ENCODE measurements around the gene ABHD8.
A peak's percentile ranks its signal among the peaks of the same experiment; 100 is the strongest.
"Not testable (repeated sequence)": the region's sequence is repeated elsewhere in the genome, so short reads cannot be mapped to it uniquely, and the experiment has no call there.

Gene ABHD8

GRCh38 chr19:17294051-17294891, 9.0 kb downstream of the ABHD8 start:
- no peak for DNase-seq

- DNase-seq = no peak
Observed at GRCh38 chr19:17293605-17294004, 9.6 kb downstream of the ABHD8 start.

- DNase-seq = peak; percentile 85
Observed at GRCh38 chr19:17292301-17293074, 10.7 kb downstream of the ABHD8 start.

- peak; percentile 41 for DNase-seq
Observed at GRCh38 chr19:17289489-17289888, 13.7 kb downstream of the ABHD8 start.

- DNase-seq = no peak
Observed at GRCh38 chr19:17286752-17287151, 16.5 kb downstream of the ABHD8 start.

- DNase-seq = no peak
Observed at GRCh38 chr19:17286263-17286662, 17.0 kb downstream of the ABHD8 start.

- no peak for DNase-seq
Observed at GRCh38 chr19:17285415-17286135, 17.6 kb downstream of the ABHD8 start.

- DNase-seq = no peak
Observed at GRCh38 chr19:17283504-17283996, 19.7 kb downstream of the ABHD8 start.

- DNase-seq = peak; percentile 74
Observed at GRCh38 chr19:17282488-17283125, 20.6 kb downstream of the ABHD8 start.

- no peak for DNase-seq
Observed at GRCh38 chr19:17281391-17282304, 21.6 kb downstream of the ABHD8 start, which contains the start of gene ANKLE1. TSS of gene ANKLE1 (plus strand) at chr19:17281901. CDS start at chr19:17281921, 20 bp downstream.

GRCh38 chr19:17279436-17279835, 23.8 kb downstream of the ABHD8 start:
- no peak for DNase-seq

GRCh38 chr19:17275441-17276175, 27.6 kb downstream of the ABHD8 start:
- no peak for DNase-seq

GRCh38 chr19:17274892-17275291, 28.3 kb downstream of the ABHD8 start:
- DNase-seq = not testable (repeated sequence)

GRCh38 chr19:17268754-17269153, 34.5 kb downstream of the ABHD8 start:
- DNase-seq = no peak

GRCh38 chr19:17266975-17267788, 36.0 kb downstream of the ABHD8 start, which contains the start of gene BABAM1:
TSS of gene BABAM1 (plus strand) at chr19:17267443. CDS start at chr19:17268807, 1,364 bp downstream.
- peak; percentile 99 for DNase-seq

- no peak for DNase-seq
Observed at GRCh38 chr19:17266589-17266974, 36.6 kb downstream of the ABHD8 start.

GRCh38 chr19:17266026-17266425, 37.2 kb downstream of the ABHD8 start:
- no peak for DNase-seq

- no peak for DNase-seq
Observed at GRCh38 chr19:17264641-17264979, 38.6 kb downstream of the ABHD8 start, which contains the start of gene USHBP1. TSS of gene USHBP1 (minus strand) at chr19:17264745. CDS start at chr19:17264299, 446 bp downstream.
